PC-3 (cell line): ENCODE results near the gene CENPA. TPM values are rescaled to one million over a fixed set of nuclear protein-coding genes. Genes with fewer than 3 reads are reported as not detected.

Source experiments
- ATAC-seq: fragments of 200-7000 bp; cut with Tn5 transposase; 2 replicates; pipeline ENCODE4 v1.9.1; 2020; ENCODE audit warnings: mild to moderate bottlenecking, moderate library complexity
- BruUV-seq: library from RNA; stranded (reverse); fragments of 400-500 nt; replicated peaks from 2 replicates; lab custom pipeline; 2021; lab: Mats Ljungman, UMichigan
- CTCF ChIA-PET: fragments of 300-600 bp; sonication (Branson Sonifier 250); formaldehyde crosslinking; loops from one replicate; lab custom pipeline; 2022; ENCODE audit warnings: antibody characterized with exemption; lab: Charles Lee
- POLR2A ChIA-PET: fragments of 300-600 bp; sonication (Branson Sonifier 250); formaldehyde crosslinking; loops from one replicate; lab custom pipeline; 2022; ENCODE audit warnings: antibody characterized with exemption; ENCODE audit not compliant: unreplicated experiment; lab: Charles Lee
- DNase-seq: peaks from one replicate; pipeline ENCODE4 v3.0.0-alpha.2; 2015
- H2AFZ ChIP-seq: fragments of 300-600 bp; sonication (generic); 2 replicates; pipeline ENCODE4 v1.6.0; 2016; ENCODE audit warnings: antibody characterized with exemption, low read length
- H3F3A ChIP-seq: fragments of 300-600 bp; sonication (generic); one replicate; pipeline ENCODE4 v1.6.0; 2017; ENCODE audit warnings: antibody characterized with exemption, low read length, control low read depth, mild to moderate bottlenecking; ENCODE audit not compliant: unreplicated experiment
- H3K27ac ChIP-seq: fragments of 300-600 bp; sonication (generic); 2 replicates; pipeline ENCODE4 v1.5.1; 2016; ENCODE audit warnings: mild to moderate bottlenecking, low read length
- H3K27me3 ChIP-seq: fragments of 300-600 bp; sonication (generic); 2 replicates; pipeline ENCODE4 v1.6.1; 2016; ENCODE audit warnings: low read length, mixed read lengths
- H3K36me3 ChIP-seq: fragments of 300-600 bp; sonication (generic); 2 replicates; pipeline ENCODE4 v1.6.1; 2016; ENCODE audit warnings: low read depth, mixed run types, low read length, mixed read lengths
- H3K4me1 ChIP-seq: fragments of 300-600 bp; sonication (generic); 2 replicates; pipeline ENCODE4 v1.5.1; 2016; ENCODE audit warnings: low read length; ENCODE audit not compliant: insufficient read depth
- H3K4me2 ChIP-seq: fragments of 300-600 bp; sonication (generic); 2 replicates; pipeline ENCODE4 v1.6.0; 2016; ENCODE audit warnings: low read length
- H3K4me3 ChIP-seq: fragments of 300-600 bp; sonication (generic); 2 replicates; pipeline ENCODE4 v1.5.1; 2016; ENCODE audit warnings: mild to moderate bottlenecking, low read length, mixed read lengths
- H3K79me2 ChIP-seq: fragments of 300-600 bp; sonication (generic); 2 replicates; pipeline ENCODE4 v1.6.1; 2017; ENCODE audit warnings: low read length, mixed read lengths
- H3K9ac ChIP-seq: fragments of 300-600 bp; sonication (generic); 2 replicates; pipeline ENCODE4 v1.6.0; 2016; ENCODE audit warnings: mild to moderate bottlenecking, low read length
- H3K9me2 ChIP-seq: fragments of 300-600 bp; sonication (generic); replicated peaks from 2 replicates; pipeline ENCODE4 v1.6.1; 2016; ENCODE audit warnings: mixed run types, low read length, mixed read lengths
- H3K9me3 ChIP-seq: fragments of 300-600 bp; sonication (generic); 2 replicates; pipeline ENCODE4 v1.6.1; 2016; ENCODE audit warnings: low read length, mixed read lengths
- H4K20me1 ChIP-seq: fragments of 300-600 bp; sonication (generic); 2 replicates; pipeline ENCODE4 v1.6.1; 2016; ENCODE audit warnings: low read length, mixed read lengths
- CTCF ChIP-seq: fragments of 300-600 bp; sonication (generic); conservative IDR thresholded peaks from 2 replicates; pipeline ENCODE4 v1.5.1; 2017; ENCODE audit warnings: antibody characterized with exemption, low read depth, mild to moderate bottlenecking, low read length
- EZH2 ChIP-seq: fragments of 300-600 bp; sonication (generic); IDR thresholded peaks from one replicate; pipeline ENCODE4 v1.6.1; 2017; ENCODE audit warnings: antibody characterized with exemption, mild to moderate bottlenecking, low read length; ENCODE audit not compliant: unreplicated experiment
- EZH2phosphoT487 ChIP-seq: fragments of 300-600 bp; sonication (generic); IDR thresholded peaks from 2 replicates; pipeline ENCODE4 v1.6.1; 2018; ENCODE audit warnings: mild to moderate bottlenecking, antibody characterized with exemption, low read length, borderline replicate concordance
- intact Hi-C: fragments of 100-400 bp; cut with micrococcal nuclease; formaldehyde crosslinking; loops from 2 replicates; pipeline ENCODE4 v1.9.0; 2023
- total RNA-seq: library from RNA; depleted of rRNA; stranded (reverse); fragments of >200 nt; gene quantifications from 2 replicates; pipeline ENCODE4 v1.2.3, GENCODE V29; 2014

The CENPA gene
- total RNA-seq, 1 experiment from 2014 or later = 40.8 TPM

GRCh38 chr2:26801328-26801727 is 15.5 kb downstream of the CENPA start:
- Histone ChIP-seq H3K4me2 (no peak overlapping the region), H3K79me2 (no peaks in the 10 kb centered on the region), H3K4me1 (peaks cover 13% of the 10 kb centered on the region), H3K9me3 (no peaks in the 10 kb centered on the region), H3F3A (peaks cover 8% of the 10 kb centered on the region), H2AFZ (no peak overlapping the region), H4K20me1 (no peaks in the 10 kb centered on the region), H3K27ac (no peak overlapping the region), H3K4me3 (no peak overlapping the region), H3K9me2 (no peaks in the 10 kb centered on the region), H3K27me3 (no peaks in the 10 kb centered on the region), H3K36me3 (peaks cover 10% of the 10 kb centered on the region), H3K9ac (no peak overlapping the region)
- ChIA-PET POLR2A (no interaction called here), CTCF (no interaction called here)
- DNase-seq (peak; percentile 9), ATAC-seq (no peak)
- intact Hi-C loops = no loop called here
- TF ChIP-seq EZH2 (no peak), CTCF (no peak), EZH2phosphoT487 (no peak)
- no TSS peak for BruUV-seq

GRCh38 chr2:26801796-26802195 is 15.9 kb downstream of the CENPA start:
- H3K9ac ChIP-seq = no peak overlapping the region
- no TSS peak for BruUV-seq
- H3K4me2 ChIP-seq = no peak overlapping the region
- CTCF ChIA-PET = no interaction called here
- DNase-seq (no peak), ATAC-seq (no peak)
- H3K9me2 ChIP-seq = no peaks in the 10 kb centered on the region
- H3K9me3 ChIP-seq = no peaks in the 10 kb centered on the region
- H3K4me3 ChIP-seq = no peak overlapping the region
- no peak overlapping the region for H2AFZ ChIP-seq
- H3K27ac ChIP-seq = no peak overlapping the region
- peaks cover 15% of the 10 kb centered on the region for H3K4me1 ChIP-seq
- no peak for TF ChIP-seq CTCF
- TF ChIP-seq EZH2phosphoT487 = no peak
- TF ChIP-seq EZH2 = no peak
- intact Hi-C loops = no loop called here
- peaks cover 8% of the 10 kb centered on the region for H3F3A ChIP-seq
- POLR2A ChIA-PET = no interaction called here
- no peaks in the 10 kb centered on the region for H3K27me3 ChIP-seq
- H3K79me2 ChIP-seq = no peaks in the 10 kb centered on the region
- no peaks in the 10 kb centered on the region for H4K20me1 ChIP-seq
- peaks cover 6% of the 10 kb centered on the region for H3K36me3 ChIP-seq

GRCh38 chr2:26805241-26805676 is 19.4 kb downstream of the CENPA start:
- H3F3A ChIP-seq = peaks cover 8% of the 10 kb centered on the region
- TF ChIP-seq CTCF (no peak), EZH2 (no peak), EZH2phosphoT487 (no peak)

More at GRCh38 chr2:26805241-26805676, 19.4 kb downstream of the CENPA start:
- H3K9me2 ChIP-seq = no peaks in the 10 kb centered on the region
- ChIA-PET POLR2A (no interaction called here), CTCF (no interaction called here)
- ATAC-seq (peak; percentile 82), DNase-seq (peak; percentile 95)
- intact Hi-C loops = no loop called here
- peaks cover 15% of the 10 kb centered on the region for H3K4me1 ChIP-seq
- H2AFZ ChIP-seq = peak overlapping the region; percentile 25; the same call in 1 of the 2 replicates
- H3K27me3 ChIP-seq = no peaks in the 10 kb centered on the region
- H3K27ac ChIP-seq = peak overlapping the region; percentile 93
- BruUV-seq = no TSS peak
- no peaks in the 10 kb centered on the region for H3K79me2 ChIP-seq
- H3K36me3 ChIP-seq = no peaks in the 10 kb centered on the region; the same call in 1 of the 2 replicates
- H3K9me3 ChIP-seq = no peaks in the 10 kb centered on the region
- no peaks in the 10 kb centered on the region for H4K20me1 ChIP-seq
- no peak overlapping the region for H3K4me3 ChIP-seq
- H3K4me2 ChIP-seq = no peak overlapping the region; the same call in 1 of the 2 replicates
- H3K9ac ChIP-seq = peak overlapping the region; percentile 63
